Mammary epithelial cell (primary cell): ENCODE data around the gene CAND2.

Experiments used
- EZH2 ChIP-seq: IDR thresholded peaks from 2 replicates; pipeline ENCODE4 v1.6.1; 2012; ENCODE audit warnings: low read length, inconsistent platforms, borderline replicate concordance
- TF ChIP-seq, protein P1 (sequence below), 2 donors: IDR thresholded peaks in 1 of 2; conservative IDR thresholded peaks in 1 of 2; 2 replicates each; pipeline ENCODE4 v1.5.1; 2011 to 2012; ENCODE audit warnings: inconsistent platforms in 2 of 2, low read length in 2 of 2, mild to moderate bottlenecking in 2 of 2, control low read depth in 1 of 2, low read depth in 1 of 2; ENCODE audit not compliant: insufficient read depth in 1 of 2; ENCODE audit errors: extremely low read depth in 1 of 2

DNA sequence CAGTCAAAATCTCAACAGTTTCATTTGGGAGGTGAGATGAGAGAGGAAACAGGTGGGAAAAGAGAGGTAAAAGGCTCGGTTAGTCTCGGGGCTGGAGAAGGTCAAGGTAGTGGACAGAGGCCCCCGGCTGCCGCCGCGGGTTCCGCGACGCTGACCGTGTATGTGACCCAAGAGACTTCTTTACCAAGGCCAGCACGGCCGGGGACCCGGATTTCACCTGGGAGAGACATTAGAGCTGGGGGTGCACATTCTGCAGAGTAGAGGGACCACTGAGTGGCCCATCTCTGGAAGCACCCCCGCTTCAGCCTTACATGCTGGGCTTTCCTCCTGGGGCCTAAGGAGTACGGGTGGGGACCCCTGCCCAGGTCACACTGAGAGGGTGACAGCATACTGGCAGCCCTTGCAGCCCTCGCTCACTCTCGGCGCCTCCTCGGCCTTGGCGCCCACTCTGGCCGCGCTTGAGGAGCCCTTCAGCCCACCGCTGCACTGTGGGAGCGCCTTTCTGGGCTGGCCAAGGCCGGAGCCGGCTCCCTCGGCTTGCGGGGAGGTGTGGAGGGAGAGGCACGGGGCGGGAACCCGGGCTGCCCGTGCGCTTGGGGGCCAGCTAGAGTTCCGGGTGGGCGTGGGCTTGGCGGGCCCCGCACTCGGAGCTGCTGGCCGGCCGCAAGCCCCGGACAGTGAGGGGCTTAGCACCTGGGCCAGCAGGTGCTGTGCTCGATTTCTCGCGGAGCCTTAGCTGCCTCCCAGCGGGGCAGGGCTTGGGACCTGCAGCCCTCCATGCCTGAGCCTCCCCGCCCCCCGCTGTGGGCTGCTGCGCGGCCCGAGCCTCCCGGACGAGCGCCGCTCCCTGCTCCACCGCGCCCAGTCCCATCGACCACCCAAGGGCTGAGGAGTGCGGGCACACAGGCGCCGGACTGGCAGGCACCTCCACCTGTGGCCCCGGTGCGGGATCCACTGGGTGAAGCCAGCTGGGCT, 86.1 kb downstream of the CAND2 start:
- TF ChIP-seq, protein P1, sequence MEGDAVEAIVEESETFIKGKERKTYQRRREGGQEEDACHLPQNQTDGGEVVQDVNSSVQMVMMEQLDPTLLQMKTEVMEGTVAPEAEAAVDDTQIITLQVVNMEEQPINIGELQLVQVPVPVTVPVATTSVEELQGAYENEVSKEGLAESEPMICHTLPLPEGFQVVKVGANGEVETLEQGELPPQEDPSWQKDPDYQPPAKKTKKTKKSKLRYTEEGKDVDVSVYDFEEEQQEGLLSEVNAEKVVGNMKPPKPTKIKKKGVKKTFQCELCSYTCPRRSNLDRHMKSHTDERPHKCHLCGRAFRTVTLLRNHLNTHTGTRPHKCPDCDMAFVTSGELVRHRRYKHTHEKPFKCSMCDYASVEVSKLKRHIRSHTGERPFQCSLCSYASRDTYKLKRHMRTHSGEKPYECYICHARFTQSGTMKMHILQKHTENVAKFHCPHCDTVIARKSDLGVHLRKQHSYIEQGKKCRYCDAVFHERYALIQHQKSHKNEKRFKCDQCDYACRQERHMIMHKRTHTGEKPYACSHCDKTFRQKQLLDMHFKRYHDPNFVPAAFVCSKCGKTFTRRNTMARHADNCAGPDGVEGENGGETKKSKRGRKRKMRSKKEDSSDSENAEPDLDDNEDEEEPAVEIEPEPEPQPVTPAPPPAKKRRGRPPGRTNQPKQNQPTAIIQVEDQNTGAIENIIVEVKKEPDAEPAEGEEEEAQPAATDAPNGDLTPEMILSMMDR (conservative IDR thresholded peaks at IDR 0.05 in 1 of 2, IDR thresholded peaks at IDR 0.05 in 1 of 2; ENCODE audit: extremely low read depth in 1 of 2, insufficient read depth in 1 of 2, low read depth in 1 of 2, low read length in 2 of 2), result no peak
- no peak for TF ChIP-seq EZH2
